ENCODE results near the gene IFNE. TPM values are rescaled to one million over a fixed set of nuclear protein-coding genes. Genes with fewer than 3 reads are reported as not detected.

The IFNE gene
- polyA plus RNA-seq, 1 experiment: 0.28 TPM

DNA sequence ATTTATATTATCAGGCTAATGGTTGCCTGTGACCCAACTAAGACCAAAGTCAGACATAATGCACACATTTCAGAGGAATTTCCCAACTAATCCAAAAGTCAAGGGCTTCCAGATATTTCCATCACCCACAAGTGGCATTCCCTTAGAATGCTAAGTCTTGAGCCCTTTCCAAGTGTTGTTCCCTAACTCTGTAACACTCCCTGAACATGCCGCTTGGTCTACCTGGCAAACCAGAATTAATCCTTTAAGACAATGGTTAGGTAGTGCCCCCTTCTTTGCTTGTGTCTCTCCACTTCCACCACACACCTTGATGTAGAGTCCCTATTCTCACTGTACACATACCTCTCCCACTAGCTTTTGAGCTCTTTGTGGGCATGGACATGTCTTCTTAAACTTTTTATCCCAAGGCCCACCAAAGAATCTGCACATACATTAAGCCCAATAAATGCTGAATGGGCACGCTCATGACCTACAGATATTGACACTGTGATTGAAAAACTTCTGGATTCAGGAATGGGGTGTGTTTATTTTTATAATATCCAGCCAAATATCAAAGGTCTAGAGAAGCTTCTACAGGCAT lies 37.8 kb upstream of the IFNE start:
- Histone ChIP-seq H3K27me3 (ENCODE audit: control insufficient read depth, insufficient read depth, low read length) (no peaks in the 10 kb centered on the region), H3K36me3 (ENCODE audit: control insufficient read depth, insufficient read depth, low read length) (no peaks in the 10 kb centered on the region), H3K4me3 (ENCODE audit: low read depth, low read length) (no peak overlapping the region)
- no peak for DNase-seq (ENCODE audit: low read depth)
- ChIA-PET CTCF (interaction anchor here (1.3 kb wide), 1 partner anchor 15 kb away, joined by 4 read pairs; no protein-coding TSS in a partner anchor), POLR2A (interaction anchor here (0.6 kb wide), 1 partner anchor 32 kb away, joined by 3 read pairs; no protein-coding TSS in a partner anchor)
- TF ChIP-seq, protein P1, sequence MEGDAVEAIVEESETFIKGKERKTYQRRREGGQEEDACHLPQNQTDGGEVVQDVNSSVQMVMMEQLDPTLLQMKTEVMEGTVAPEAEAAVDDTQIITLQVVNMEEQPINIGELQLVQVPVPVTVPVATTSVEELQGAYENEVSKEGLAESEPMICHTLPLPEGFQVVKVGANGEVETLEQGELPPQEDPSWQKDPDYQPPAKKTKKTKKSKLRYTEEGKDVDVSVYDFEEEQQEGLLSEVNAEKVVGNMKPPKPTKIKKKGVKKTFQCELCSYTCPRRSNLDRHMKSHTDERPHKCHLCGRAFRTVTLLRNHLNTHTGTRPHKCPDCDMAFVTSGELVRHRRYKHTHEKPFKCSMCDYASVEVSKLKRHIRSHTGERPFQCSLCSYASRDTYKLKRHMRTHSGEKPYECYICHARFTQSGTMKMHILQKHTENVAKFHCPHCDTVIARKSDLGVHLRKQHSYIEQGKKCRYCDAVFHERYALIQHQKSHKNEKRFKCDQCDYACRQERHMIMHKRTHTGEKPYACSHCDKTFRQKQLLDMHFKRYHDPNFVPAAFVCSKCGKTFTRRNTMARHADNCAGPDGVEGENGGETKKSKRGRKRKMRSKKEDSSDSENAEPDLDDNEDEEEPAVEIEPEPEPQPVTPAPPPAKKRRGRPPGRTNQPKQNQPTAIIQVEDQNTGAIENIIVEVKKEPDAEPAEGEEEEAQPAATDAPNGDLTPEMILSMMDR (IDR thresholded peaks at IDR 0.05; ENCODE audit: insufficient read depth, low read depth, low read length): no peak

DNA sequence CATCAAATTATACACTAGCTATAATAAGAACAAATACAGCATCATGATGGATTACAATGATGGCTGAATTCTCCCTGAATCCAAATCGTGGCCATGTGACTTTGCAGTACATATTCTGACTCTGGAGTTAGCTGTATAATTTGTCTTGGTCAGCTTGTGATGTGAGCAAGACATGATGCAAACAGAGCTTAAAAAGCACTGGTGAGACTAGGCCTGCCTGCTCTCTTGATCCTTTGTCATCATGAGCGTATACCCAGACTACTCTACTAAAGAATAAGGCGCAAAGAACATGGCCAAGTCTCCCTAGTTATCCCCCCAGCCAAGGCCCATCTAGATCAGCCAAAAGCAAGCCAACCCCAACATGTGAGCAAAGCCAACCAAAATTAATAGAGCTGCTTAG lies 34.7 kb upstream of the IFNE start:
- POLR2A ChIA-PET: interaction anchor here (0.7 kb wide), 1 partner anchor 536 kb away, joined by 3 read pairs; no protein-coding TSS in a partner anchor
- TF ChIP-seq, protein P1 (IDR thresholded peaks at IDR 0.05; ENCODE audit: insufficient read depth, low read depth, low read length): no peak
- Histone ChIP-seq H3K36me3 (ENCODE audit: control insufficient read depth, insufficient read depth, low read length) (peaks cover 2% of the 10 kb centered on the region; the same call in 1 of the 2 replicates), H3K4me3 (ENCODE audit: low read depth, low read length) (no peak overlapping the region), H3K27me3 (ENCODE audit: control insufficient read depth, insufficient read depth, low read length) (no peaks in the 10 kb centered on the region)
- CTCF ChIA-PET: no interaction called here
- no peak for DNase-seq (ENCODE audit: low read depth)

DNA sequence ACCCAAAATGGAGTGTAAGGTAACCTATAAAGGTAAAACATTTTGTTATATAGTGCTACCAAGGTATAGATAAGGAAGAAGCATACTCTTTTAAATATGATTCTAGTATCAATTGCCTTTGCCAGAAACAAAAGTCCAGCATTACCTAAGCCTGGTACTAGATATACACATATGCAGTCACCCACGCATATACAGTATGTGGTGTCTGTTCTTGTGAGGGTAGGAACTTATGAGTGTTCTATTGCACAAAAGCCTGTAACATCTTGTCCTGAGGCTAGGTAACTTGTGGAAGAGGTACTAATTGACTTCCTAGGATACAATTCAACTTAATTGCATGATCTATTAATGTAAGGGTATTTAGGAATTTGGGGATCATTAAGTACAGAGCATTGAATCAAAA lies 31.3 kb upstream of the IFNE start:
- CTCF ChIA-PET: no interaction called here
- H3K27me3 ChIP-seq (ENCODE audit: control insufficient read depth, insufficient read depth, low read length): no peaks in the 10 kb centered on the region
- POLR2A ChIA-PET: interaction anchor here (0.7 kb wide), 1 partner anchor 9 kb away, joined by 3 read pairs; no protein-coding TSS in a partner anchor

DNA sequence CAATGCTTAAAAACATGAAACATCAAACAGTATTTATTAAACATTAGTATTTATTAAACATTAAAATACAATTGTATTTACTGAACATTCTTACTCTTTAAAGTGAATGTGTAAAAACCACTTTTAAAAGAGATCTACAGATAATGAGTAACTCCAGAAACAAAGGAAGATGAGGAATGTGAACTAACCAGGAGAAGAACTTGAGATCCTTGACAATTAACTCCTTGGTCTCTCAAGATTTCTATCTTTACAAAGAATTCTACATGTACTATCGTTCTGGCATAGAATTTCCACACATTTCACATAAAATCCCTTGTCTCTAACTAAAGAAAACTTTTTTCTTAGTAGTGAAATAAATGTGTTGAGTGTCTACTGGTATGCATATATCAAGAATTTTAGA lies 28.7 kb upstream of the IFNE start:
- no peak for DNase-seq (ENCODE audit: low read depth)
- Histone ChIP-seq H3K27me3 (ENCODE audit: control insufficient read depth, insufficient read depth, low read length) (no peaks in the 10 kb centered on the region), H3K36me3 (ENCODE audit: control insufficient read depth, insufficient read depth, low read length) (peaks cover 2% of the 10 kb centered on the region; the same call in 1 of the 2 replicates), H3K4me3 (ENCODE audit: low read depth, low read length) (no peak overlapping the region)
- POLR2A ChIA-PET: no interaction called here
- TF ChIP-seq, protein P1 (IDR thresholded peaks at IDR 0.05; ENCODE audit: insufficient read depth, low read depth, low read length): no peak
- CTCF ChIA-PET: no interaction called here

More for the DNA sequence above, 31.3 kb upstream of the IFNE start:
- no peak for DNase-seq (ENCODE audit: low read depth)
- Histone ChIP-seq H3K4me3 (ENCODE audit: low read depth, low read length) (no peak overlapping the region), H3K36me3 (ENCODE audit: control insufficient read depth, insufficient read depth, low read length) (peaks cover 2% of the 10 kb centered on the region; the same call in 1 of the 2 replicates)
- TF ChIP-seq, protein P1 (IDR thresholded peaks at IDR 0.05; ENCODE audit: insufficient read depth, low read depth, low read length): no peak

DNA sequence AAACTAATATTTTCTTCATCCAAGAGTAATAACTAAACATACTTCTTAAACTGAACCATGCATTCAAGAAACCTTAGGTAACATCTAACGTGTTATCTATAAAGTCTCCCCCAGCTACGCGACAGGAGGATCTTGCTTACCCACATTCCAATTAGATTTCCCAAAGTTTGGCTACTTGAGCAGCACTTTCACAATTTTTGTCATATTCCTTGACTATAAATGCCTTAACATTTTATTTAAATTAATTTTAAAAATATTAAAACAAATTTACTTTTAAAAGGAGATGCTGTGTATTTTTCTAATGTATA lies 25.3 kb upstream of the IFNE start:
- Histone ChIP-seq H3K4me3 (ENCODE audit: low read depth, low read length) (no peak overlapping the region), H3K36me3 (ENCODE audit: control insufficient read depth, insufficient read depth, low read length) (peaks cover 2% of the 10 kb centered on the region; the same call in 1 of the 2 replicates), H3K27me3 (ENCODE audit: control insufficient read depth, insufficient read depth, low read length) (no peaks in the 10 kb centered on the region)
- ChIA-PET POLR2A (no interaction called here), CTCF (no interaction called here)
- TF ChIP-seq, protein P1 (IDR thresholded peaks at IDR 0.05; ENCODE audit: insufficient read depth, low read depth, low read length): no peak
- DNase-seq (ENCODE audit: low read depth): no peak

All from BJ (cell line).